GM23338 (cell line): ENCODE results near the gene ECE1. TPM values are rescaled to one million over a fixed set of nuclear protein-coding genes. Genes with fewer than 3 reads are reported as not detected.

Experiments used
- ATAC-seq: fragments of 200-7000 bp; cut with Tn5 transposase; 3 replicates; pipeline ENCODE4 v1.9.1; 2020
- DNase-seq: peaks from one replicate; pipeline ENCODE4 v3.0.0-alpha.2; 2015; ENCODE audit warnings: low spot score
- H2AFZ ChIP-seq: fragments of 200-600 bp; sonication (generic); 2 replicates; pipeline ENCODE4 v1.8.0; 2016; ENCODE audit warnings: antibody characterized with exemption, mild to moderate bottlenecking, moderate library complexity
- H3F3A ChIP-seq: fragments of 200-600 bp; sonication (generic); replicated peaks from 2 replicates; pipeline ENCODE4 v1.8.0; 2017; ENCODE audit warnings: antibody characterized with exemption, mixed run types, low read depth
- H3K27ac ChIP-seq: fragments of 200-600 bp; sonication (generic); 2 replicates; pipeline ENCODE4 v1.6.1; 2016; ENCODE audit warnings: low read depth
- H3K27me3 ChIP-seq: fragments of 200-600 bp; sonication (generic); 2 replicates; pipeline ENCODE4 v1.8.0; 2016; ENCODE audit warnings: mild to moderate bottlenecking, mixed run types, moderate library complexity; ENCODE audit not compliant: insufficient read depth
- H3K36me3 ChIP-seq: fragments of 200-600 bp; sonication (generic); 2 replicates; pipeline ENCODE4 v1.8.0; 2016; ENCODE audit warnings: mild to moderate bottlenecking; ENCODE audit not compliant: insufficient read depth
- H3K4me1 ChIP-seq: fragments of 200-600 bp; sonication (generic); 2 replicates; pipeline ENCODE4 v1.8.0; 2016; ENCODE audit warnings: mild to moderate bottlenecking, moderate library complexity; ENCODE audit not compliant: insufficient read depth
- H3K4me2 ChIP-seq: fragments of 200-600 bp; sonication (generic); 2 replicates; pipeline ENCODE4 v1.7.1; 2017; ENCODE audit warnings: mixed run types
- H3K4me3 ChIP-seq: fragments of 200-600 bp; sonication (generic); 2 replicates; pipeline ENCODE4 v1.6.1; 2016; ENCODE audit warnings: mixed run types
- H3K79me2 ChIP-seq: fragments of 200-600 bp; sonication (generic); replicated peaks from 2 replicates; pipeline ENCODE4 v1.8.0; 2017; ENCODE audit warnings: mild to moderate bottlenecking; ENCODE audit not compliant: insufficient read depth
- H3K9me2 ChIP-seq: fragments of 200-600 bp; sonication (generic); 2 replicates; pipeline ENCODE4 v1.8.0; 2017; ENCODE audit not compliant: insufficient read depth
- H4K20me1 ChIP-seq: fragments of 200-600 bp; sonication (generic); replicated peaks from 2 replicates; pipeline ENCODE4 v1.8.0; 2017; ENCODE audit warnings: mild to moderate bottlenecking; ENCODE audit not compliant: insufficient read depth
- H3K27ac Mint-ChIP-seq: 2 replicates; pipeline ENCODE4 v1.8.0; 2020; ENCODE audit warnings: inconsistent platforms, mild to moderate bottlenecking, moderate library complexity, mixed read lengths
- H3K27me3 Mint-ChIP-seq: 3 replicates; pipeline ENCODE4 v1.8.0; 2022; ENCODE audit warnings: low read depth, mild to moderate bottlenecking, moderate library complexity, mixed read lengths, inconsistent platforms; ENCODE audit not compliant: insufficient read depth, poor library complexity
- H3K36me3 Mint-ChIP-seq: 3 replicates; pipeline ENCODE4 v1.8.0; 2021; ENCODE audit warnings: low read depth, mild to moderate bottlenecking, inconsistent platforms, moderate library complexity, mixed read lengths
- H3K4me1 Mint-ChIP-seq: 3 replicates; pipeline ENCODE4 v1.8.0; 2020; ENCODE audit warnings: mild to moderate bottlenecking, inconsistent platforms, mixed read lengths
- H3K4me3 Mint-ChIP-seq: 3 replicates; pipeline ENCODE4 v1.8.0; 2021; ENCODE audit warnings: moderate library complexity, mild to moderate bottlenecking, inconsistent platforms, mixed read lengths
- H3K9me3 Mint-ChIP-seq: 3 replicates; pipeline ENCODE4 v1.8.0; 2020; ENCODE audit warnings: moderate library complexity, mild to moderate bottlenecking, inconsistent platforms, mixed read lengths
- CREB1 ChIP-seq: fragments of 250-450 bp; sonication (Bioruptor Pico); IDR thresholded peaks from 2 replicates; pipeline ENCODE4 v1.5.0; 2020; ENCODE audit warnings: low read depth, mild to moderate bottlenecking, moderate library complexity
- EZH2 ChIP-seq: fragments of 200-600 bp; sonication (generic); IDR thresholded peaks from one replicate; pipeline ENCODE4 v1.8.0; 2017; ENCODE audit warnings: antibody characterized with exemption, mild to moderate bottlenecking, low read depth; ENCODE audit not compliant: unreplicated experiment
- EZH2phosphoT487 ChIP-seq: fragments of 200-600 bp; sonication (generic); IDR thresholded peaks from one replicate; pipeline ENCODE4 v1.8.1; 2018; ENCODE audit warnings: antibody characterized with exemption; ENCODE audit not compliant: unreplicated experiment
- JUNB ChIP-seq: IDR thresholded peaks from one replicate; pipeline ENCODE4 v1.6.1; 2016; ENCODE audit warnings: antibody characterized with exemption; ENCODE audit not compliant: unreplicated experiment
- NANOG ChIP-seq: IDR thresholded peaks from 2 replicates; pipeline ENCODE4 v1.6.1; 2016; ENCODE audit warnings: antibody characterized with exemption, borderline replicate concordance
- POLR2AphosphoS5 ChIP-seq: IDR thresholded peaks from 2 replicates; pipeline ENCODE4 v1.6.1; 2016; ENCODE audit warnings: antibody characterized with exemption, low read depth
- STAT1 ChIP-seq: IDR thresholded peaks from one replicate; pipeline ENCODE4 v1.6.1; 2016; ENCODE audit warnings: antibody characterized with exemption; ENCODE audit not compliant: unreplicated experiment
- ZNF114 ChIP-seq: fragments of 250-450 bp; sonication (Bioruptor Pico); IDR thresholded peaks from 2 replicates; pipeline ENCODE4 v1.5.0; 2020; ENCODE audit warnings: mild to moderate bottlenecking, moderate library complexity
- ZNF331 ChIP-seq: fragments of 250-450 bp; sonication (Bioruptor Pico); IDR thresholded peaks from 2 replicates; pipeline ENCODE4 v1.5.0; 2020; ENCODE audit warnings: low read depth, mild to moderate bottlenecking, moderate library complexity
- polyA plus RNA-seq: library from polyadenylated mRNA; unstranded; fragments of >200 nt; fragmentation: Nextera tagmentation; extraction: Ambion mirVana; gene quantifications from 2 replicates; pipeline ENCODE4 v1.2.1, GENCODE V29; 2016
- total RNA-seq: library from RNA; depleted of rRNA; stranded (reverse); fragments of >200 nt; shearing (Covaris generic); gene quantifications from 2 replicates; pipeline ENCODE4 v1.2.3, GENCODE V29; 2014
- TF ChIP-seq, protein P1 (sequence below), 2 experiments: fragments of 200-600 bp in 1 of 2; sonication (generic) in 1 of 2; conservative IDR thresholded peaks; 2 replicates each; pipeline versions ENCODE4 v1.5.1 to v1.6.1; 2016 to 2017; ENCODE audit warnings: antibody characterized with exemption in 2 of 2, low read depth in 2 of 2, mild to moderate bottlenecking in 2 of 2, moderate library complexity in 1 of 2
- TF ChIP-seq, protein P2 (sequence below): IDR thresholded peaks from one replicate; pipeline ENCODE4 v1.6.1; 2018; ENCODE audit warnings: antibody characterized with exemption; ENCODE audit not compliant: unreplicated experiment
- TF ChIP-seq, protein P3 (sequence below): IDR thresholded peaks from 2 replicates; pipeline ENCODE4 v1.6.1; 2016; ENCODE audit warnings: antibody characterized with exemption

ECE1 gene
- total and polyA plus RNA-seq, 2 experiments from 2014 or later: 11.0 to 45.0 TPM

DNA sequence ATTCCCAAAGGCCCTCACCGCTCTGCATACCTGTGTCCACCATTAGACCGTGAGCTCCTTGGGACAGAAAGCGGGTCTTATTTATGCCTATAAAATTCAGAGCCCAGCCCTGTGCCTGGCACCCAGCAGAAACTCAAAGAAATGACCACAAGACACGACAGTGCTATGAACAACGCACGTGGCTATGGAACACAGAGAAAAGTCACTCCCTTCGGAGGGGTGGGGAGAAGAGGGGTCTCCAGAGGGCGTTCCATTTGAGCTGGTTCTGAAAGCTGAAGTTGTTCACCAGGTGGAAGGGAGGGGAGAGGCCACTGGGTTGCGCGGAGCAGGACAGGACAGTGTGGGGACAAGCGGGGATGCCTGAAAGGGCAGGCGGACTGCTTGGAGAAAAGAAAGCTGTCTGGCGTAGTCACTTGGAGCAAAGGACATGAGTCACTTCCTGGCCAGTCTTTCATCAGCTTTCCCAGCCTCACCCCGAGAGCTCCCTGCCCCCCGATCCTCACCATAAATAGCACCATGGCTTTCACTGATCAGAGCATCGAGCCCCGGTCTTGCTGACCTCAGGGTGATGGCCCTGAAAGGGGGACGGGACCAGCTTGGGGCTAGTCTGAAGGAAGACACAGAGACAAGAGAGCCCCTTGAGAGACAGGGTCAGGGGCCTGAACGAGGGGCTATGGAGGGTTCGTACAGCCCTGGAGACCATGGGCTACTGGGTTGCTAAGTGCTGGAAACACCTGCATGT lies 28.5 kb downstream of the ECE1 start (continued):
- TF ChIP-seq, protein P1, sequence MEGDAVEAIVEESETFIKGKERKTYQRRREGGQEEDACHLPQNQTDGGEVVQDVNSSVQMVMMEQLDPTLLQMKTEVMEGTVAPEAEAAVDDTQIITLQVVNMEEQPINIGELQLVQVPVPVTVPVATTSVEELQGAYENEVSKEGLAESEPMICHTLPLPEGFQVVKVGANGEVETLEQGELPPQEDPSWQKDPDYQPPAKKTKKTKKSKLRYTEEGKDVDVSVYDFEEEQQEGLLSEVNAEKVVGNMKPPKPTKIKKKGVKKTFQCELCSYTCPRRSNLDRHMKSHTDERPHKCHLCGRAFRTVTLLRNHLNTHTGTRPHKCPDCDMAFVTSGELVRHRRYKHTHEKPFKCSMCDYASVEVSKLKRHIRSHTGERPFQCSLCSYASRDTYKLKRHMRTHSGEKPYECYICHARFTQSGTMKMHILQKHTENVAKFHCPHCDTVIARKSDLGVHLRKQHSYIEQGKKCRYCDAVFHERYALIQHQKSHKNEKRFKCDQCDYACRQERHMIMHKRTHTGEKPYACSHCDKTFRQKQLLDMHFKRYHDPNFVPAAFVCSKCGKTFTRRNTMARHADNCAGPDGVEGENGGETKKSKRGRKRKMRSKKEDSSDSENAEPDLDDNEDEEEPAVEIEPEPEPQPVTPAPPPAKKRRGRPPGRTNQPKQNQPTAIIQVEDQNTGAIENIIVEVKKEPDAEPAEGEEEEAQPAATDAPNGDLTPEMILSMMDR (conservative IDR thresholded peaks at IDR 0.05; ENCODE audit: low read depth in 2 of 2): no peak
- TF ChIP-seq, protein P2, sequence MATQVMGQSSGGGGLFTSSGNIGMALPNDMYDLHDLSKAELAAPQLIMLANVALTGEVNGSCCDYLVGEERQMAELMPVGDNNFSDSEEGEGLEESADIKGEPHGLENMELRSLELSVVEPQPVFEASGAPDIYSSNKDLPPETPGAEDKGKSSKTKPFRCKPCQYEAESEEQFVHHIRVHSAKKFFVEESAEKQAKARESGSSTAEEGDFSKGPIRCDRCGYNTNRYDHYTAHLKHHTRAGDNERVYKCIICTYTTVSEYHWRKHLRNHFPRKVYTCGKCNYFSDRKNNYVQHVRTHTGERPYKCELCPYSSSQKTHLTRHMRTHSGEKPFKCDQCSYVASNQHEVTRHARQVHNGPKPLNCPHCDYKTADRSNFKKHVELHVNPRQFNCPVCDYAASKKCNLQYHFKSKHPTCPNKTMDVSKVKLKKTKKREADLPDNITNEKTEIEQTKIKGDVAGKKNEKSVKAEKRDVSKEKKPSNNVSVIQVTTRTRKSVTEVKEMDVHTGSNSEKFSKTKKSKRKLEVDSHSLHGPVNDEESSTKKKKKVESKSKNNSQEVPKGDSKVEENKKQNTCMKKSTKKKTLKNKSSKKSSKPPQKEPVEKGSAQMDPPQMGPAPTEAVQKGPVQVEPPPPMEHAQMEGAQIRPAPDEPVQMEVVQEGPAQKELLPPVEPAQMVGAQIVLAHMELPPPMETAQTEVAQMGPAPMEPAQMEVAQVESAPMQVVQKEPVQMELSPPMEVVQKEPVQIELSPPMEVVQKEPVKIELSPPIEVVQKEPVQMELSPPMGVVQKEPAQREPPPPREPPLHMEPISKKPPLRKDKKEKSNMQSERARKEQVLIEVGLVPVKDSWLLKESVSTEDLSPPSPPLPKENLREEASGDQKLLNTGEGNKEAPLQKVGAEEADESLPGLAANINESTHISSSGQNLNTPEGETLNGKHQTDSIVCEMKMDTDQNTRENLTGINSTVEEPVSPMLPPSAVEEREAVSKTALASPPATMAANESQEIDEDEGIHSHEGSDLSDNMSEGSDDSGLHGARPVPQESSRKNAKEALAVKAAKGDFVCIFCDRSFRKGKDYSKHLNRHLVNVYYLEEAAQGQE: no peak

DNA sequence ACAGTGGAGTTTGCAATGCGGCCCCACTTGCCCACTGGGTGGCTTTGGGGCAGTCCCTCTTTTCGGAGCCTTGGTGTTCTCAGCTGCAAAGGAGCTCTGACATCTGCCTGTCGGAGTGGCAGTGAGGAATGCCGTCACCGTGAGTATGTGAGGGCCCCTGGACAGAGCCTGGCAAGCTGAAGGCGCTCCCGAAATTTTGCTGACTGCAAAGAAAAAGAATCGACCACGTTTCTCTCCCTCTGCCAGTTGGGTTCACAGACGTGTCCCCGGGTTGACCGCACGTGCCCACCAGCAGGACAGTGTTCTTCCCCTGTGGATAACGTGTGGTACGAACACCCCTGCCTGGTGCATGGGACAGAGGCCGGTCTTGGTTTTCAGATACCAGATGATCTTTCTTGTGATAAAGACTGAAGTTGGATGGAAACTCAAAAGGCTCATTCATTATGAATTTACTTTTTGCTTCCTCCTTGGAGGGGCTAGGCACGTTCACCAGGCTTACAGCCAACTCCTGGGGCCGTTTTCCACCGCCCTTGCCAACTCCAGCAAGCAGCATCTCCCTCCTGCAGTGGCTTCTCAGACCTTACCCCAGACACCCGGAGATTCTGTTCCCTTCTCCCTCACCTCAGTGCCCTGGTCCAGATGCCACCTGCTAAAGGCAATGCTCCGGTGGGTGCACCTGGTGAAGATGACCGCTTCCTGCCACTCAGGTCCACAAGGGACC lies 29.7 kb downstream of the ECE1 start:
- H3K4me3 ChIP-seq: no peak overlapping the region
- H3K4me3 Mint-ChIP-seq: no peak overlapping the region
- no peak overlapping the region for H2AFZ ChIP-seq
- H3K27ac Mint-ChIP-seq: peak overlapping the region; percentile 92
- H3K4me1 ChIP-seq: peaks cover 13% of the 10 kb centered on the region
- no peaks in the 10 kb centered on the region for H3K9me2 ChIP-seq
- peaks cover 9% of the 10 kb centered on the region for H3K27me3 Mint-ChIP-seq
- no peaks in the 10 kb centered on the region for H3K79me2 ChIP-seq
- no peak for ATAC-seq
- H3K27ac ChIP-seq: no peak overlapping the region
- H3K4me2 ChIP-seq: no peak overlapping the region
- H3F3A ChIP-seq: 0 out of 2 replicates have a peak, but pooled peaks cover 2% of the 10 kb centered on the region
- H3K4me1 Mint-ChIP-seq: peaks cover 21% of the 10 kb centered on the region
- H4K20me1 ChIP-seq: 0 out of 2 replicates have a peak, but pooled peaks cover 4% of the 10 kb centered on the region
- H3K36me3 ChIP-seq: no peaks in the 10 kb centered on the region
- H3K9me3 Mint-ChIP-seq: no peaks in the 10 kb centered on the region
- no peaks in the 10 kb centered on the region for H3K27me3 ChIP-seq
- no peak for DNase-seq
- peaks cover 7% of the 10 kb centered on the region for H3K36me3 Mint-ChIP-seq
- TF ChIP-seq, protein P3, sequence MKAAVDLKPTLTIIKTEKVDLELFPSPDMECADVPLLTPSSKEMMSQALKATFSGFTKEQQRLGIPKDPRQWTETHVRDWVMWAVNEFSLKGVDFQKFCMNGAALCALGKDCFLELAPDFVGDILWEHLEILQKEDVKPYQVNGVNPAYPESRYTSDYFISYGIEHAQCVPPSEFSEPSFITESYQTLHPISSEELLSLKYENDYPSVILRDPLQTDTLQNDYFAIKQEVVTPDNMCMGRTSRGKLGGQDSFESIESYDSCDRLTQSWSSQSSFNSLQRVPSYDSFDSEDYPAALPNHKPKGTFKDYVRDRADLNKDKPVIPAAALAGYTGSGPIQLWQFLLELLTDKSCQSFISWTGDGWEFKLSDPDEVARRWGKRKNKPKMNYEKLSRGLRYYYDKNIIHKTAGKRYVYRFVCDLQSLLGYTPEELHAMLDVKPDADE: no peak
- TF ChIP-seq, protein P1 (conservative IDR thresholded peaks at IDR 0.05; ENCODE audit: low read depth in 2 of 2): no peak
- TF ChIP-seq EZH2 (no peak), EZH2phosphoT487 (no peak), ZNF331 (no peak), POLR2AphosphoS5 (no peak), JUNB (no peak), STAT1 (no peak), NANOG (no peak), ZNF114 (CRISPR knock-in tag) (no peak), CREB1 (CRISPR knock-in tag) (no peak)
- TF ChIP-seq, protein P2: no peak
